Measurements from ENCODE around the gene HOXD9. TPM values are rescaled to one million over a fixed set of nuclear protein-coding genes. Genes with fewer than 3 reads are reported as not detected.
A peak's percentile ranks its signal among the peaks of the same experiment; 100 is the strongest.

HOXD9 gene
- total RNA-seq, 1 experiment from 2014 or later = not detected

DNA sequence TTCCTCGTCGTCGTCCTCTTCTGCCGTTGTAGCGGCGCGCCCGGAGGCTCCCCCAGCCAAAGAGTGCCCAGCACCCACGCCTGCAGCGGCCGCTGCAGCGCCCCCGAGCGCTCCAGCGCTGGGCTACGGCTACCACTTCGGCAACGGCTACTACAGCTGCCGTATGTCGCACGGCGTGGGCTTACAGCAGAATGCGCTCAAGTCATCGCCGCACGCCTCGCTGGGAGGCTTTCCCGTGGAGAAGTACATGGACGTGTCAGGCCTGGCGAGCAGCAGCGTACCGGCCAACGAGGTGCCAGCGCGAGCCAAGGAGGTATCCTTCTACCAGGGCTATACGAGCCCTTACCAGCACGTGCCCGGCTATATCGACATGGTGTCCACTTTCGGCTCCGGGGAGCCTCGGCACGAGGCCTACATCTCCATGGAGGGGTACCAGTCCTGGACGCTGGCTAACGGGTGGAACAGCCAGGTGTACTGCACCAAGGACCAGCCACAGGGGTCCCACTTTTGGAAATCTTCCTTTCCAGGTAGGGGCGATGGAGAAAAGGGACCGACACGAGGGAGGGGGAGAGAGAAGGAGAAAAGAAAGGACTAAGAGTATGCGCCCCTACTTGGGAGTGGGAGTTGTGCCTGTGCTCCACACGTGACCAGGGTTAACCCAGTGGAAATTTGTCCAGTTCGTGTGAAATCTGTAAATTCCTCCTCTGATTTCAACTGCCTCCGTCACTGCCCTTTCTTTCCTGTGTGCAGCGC is 29.2 kb upstream of the HOXD9 start:
- POLR2A ChIA-PET = no interaction called here
- H3K4me3 Mint-ChIP-seq = peak overlapping the region; percentile 59
- ATAC-seq = peak; percentile 1
- H3K4me1 Mint-ChIP-seq = peaks cover 58% of the 10 kb centered on the region
- DNase-seq (ENCODE audit: low spot score) = no peak
- peaks cover 96% of the 10 kb centered on the region for H3K27me3 Mint-ChIP-seq (ENCODE audit: low read depth)
- no peak overlapping the region for H3K27ac Mint-ChIP-seq
- no peaks in the 10 kb centered on the region for H3K9me3 Mint-ChIP-seq
- CTCF ChIA-PET = interaction anchor here (0.5 to 1.2 kb wide), 3 partner anchors 14 to 1033 kb away, joined by 3 to 10 read pairs (median 5); no protein-coding TSS in a partner anchor
- TF ChIP-seq EMX1 (CRISPR knock-in tag; IDR thresholded peaks at IDR 0.05) (no peak), PRRX2 (CRISPR knock-in tag; IDR thresholded peaks at IDR 0.05) (no peak), FOXP1 (CRISPR knock-in tag; IDR thresholded peaks at IDR 0.05; ENCODE audit: borderline replicate concordance) (peak; percentile 65), TP53 (CRISPR knock-in tag; IDR thresholded peaks at IDR 0.05) (0 out of 2 replicates have a peak, but pooled peaks have one; percentile 43)
- TF ChIP-seq, protein P1, sequence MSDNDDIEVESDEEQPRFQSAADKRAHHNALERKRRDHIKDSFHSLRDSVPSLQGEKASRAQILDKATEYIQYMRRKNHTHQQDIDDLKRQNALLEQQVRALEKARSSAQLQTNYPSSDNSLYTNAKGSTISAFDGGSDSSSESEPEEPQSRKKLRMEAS (CRISPR knock-in tag; IDR thresholded peaks at IDR 0.05) = peak; percentile 82
- TF ChIP-seq, protein P2, sequence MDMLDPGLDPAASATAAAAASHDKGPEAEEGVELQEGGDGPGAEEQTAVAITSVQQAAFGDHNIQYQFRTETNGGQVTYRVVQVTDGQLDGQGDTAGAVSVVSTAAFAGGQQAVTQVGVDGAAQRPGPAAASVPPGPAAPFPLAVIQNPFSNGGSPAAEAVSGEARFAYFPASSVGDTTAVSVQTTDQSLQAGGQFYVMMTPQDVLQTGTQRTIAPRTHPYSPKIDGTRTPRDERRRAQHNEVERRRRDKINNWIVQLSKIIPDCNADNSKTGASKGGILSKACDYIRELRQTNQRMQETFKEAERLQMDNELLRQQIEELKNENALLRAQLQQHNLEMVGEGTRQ (CRISPR knock-in tag; IDR thresholded peaks at IDR 0.05) = 0 out of 2 replicates have a peak, but pooled peaks have one; percentile 6
- TF ChIP-seq, protein P3, sequence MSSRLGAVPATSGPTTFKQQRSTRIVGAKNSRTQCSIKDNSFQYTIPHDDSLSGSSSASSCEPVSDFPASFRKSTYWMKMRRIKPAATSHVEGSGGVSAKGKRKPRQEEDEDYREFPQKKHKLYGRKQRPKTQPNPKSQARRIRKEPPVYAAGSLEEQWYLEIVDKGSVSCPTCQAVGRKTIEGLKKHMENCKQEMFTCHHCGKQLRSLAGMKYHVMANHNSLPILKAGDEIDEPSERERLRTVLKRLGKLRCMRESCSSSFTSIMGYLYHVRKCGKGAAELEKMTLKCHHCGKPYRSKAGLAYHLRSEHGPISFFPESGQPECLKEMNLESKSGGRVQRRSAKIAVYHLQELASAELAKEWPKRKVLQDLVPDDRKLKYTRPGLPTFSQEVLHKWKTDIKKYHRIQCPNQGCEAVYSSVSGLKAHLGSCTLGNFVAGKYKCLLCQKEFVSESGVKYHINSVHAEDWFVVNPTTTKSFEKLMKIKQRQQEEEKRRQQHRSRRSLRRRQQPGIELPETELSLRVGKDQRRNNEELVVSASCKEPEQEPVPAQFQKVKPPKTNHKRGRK (CRISPR knock-in tag; IDR thresholded peaks at IDR 0.05; ENCODE audit: borderline replicate concordance) = no peak
- TF ChIP-seq, protein P4, sequence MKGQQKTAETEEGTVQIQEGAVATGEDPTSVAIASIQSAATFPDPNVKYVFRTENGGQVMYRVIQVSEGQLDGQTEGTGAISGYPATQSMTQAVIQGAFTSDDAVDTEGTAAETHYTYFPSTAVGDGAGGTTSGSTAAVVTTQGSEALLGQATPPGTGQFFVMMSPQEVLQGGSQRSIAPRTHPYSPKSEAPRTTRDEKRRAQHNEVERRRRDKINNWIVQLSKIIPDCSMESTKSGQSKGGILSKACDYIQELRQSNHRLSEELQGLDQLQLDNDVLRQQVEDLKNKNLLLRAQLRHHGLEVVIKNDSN (CRISPR knock-in tag; IDR thresholded peaks at IDR 0.05) = 0 out of 2 replicates have a peak, but pooled peaks have one; percentile 54
- TF ChIP-seq, protein P5, sequence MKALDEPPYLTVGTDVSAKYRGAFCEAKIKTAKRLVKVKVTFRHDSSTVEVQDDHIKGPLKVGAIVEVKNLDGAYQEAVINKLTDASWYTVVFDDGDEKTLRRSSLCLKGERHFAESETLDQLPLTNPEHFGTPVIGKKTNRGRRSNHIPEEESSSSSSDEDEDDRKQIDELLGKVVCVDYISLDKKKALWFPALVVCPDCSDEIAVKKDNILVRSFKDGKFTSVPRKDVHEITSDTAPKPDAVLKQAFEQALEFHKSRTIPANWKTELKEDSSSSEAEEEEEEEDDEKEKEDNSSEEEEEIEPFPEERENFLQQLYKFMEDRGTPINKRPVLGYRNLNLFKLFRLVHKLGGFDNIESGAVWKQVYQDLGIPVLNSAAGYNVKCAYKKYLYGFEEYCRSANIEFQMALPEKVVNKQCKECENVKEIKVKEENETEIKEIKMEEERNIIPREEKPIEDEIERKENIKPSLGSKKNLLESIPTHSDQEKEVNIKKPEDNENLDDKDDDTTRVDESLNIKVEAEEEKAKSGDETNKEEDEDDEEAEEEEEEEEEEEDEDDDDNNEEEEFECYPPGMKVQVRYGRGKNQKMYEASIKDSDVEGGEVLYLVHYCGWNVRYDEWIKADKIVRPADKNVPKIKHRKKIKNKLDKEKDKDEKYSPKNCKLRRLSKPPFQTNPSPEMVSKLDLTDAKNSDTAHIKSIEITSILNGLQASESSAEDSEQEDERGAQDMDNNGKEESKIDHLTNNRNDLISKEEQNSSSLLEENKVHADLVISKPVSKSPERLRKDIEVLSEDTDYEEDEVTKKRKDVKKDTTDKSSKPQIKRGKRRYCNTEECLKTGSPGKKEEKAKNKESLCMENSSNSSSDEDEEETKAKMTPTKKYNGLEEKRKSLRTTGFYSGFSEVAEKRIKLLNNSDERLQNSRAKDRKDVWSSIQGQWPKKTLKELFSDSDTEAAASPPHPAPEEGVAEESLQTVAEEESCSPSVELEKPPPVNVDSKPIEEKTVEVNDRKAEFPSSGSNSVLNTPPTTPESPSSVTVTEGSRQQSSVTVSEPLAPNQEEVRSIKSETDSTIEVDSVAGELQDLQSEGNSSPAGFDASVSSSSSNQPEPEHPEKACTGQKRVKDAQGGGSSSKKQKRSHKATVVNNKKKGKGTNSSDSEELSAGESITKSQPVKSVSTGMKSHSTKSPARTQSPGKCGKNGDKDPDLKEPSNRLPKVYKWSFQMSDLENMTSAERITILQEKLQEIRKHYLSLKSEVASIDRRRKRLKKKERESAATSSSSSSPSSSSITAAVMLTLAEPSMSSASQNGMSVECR (CRISPR knock-in tag; IDR thresholded peaks at IDR 0.05; ENCODE audit: borderline replicate concordance) = peak; percentile 46; the same call in 1 of the 2 replicates
- TF ChIP-seq, protein P6, sequence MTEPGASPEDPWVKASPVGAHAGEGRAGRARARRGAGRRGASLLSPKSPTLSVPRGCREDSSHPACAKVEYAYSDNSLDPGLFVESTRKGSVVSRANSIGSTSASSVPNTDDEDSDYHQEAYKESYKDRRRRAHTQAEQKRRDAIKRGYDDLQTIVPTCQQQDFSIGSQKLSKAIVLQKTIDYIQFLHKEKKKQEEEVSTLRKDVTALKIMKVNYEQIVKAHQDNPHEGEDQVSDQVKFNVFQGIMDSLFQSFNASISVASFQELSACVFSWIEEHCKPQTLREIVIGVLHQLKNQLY (CRISPR knock-in tag; IDR thresholded peaks at IDR 0.05) = no peak
- peaks cover 9% of the 10 kb centered on the region for H3K36me3 Mint-ChIP-seq

DNA sequence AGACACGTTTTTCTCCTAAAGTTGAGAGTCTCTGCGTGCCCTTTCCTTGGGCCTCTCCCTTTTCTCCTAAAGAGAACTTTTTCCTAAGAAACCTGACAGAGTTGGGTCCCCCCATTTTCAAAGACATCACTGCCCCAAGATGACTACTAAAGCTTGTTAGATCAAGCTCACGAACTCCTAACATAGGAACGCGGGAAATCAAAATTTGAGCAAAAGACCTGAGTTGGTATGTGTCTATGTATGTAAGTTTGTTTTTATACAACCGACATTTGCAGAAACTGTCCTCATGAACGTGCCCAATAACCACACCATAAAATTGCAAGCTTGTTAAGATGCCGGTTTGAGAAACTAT is 28.6 kb upstream of the HOXD9 start:
- ChIA-PET CTCF (interaction anchor here (1.3 kb wide), 1 partner anchor 8 kb away, joined by 6 read pairs; no protein-coding TSS in a partner anchor), POLR2A (no interaction called here)
- H3K4me3 Mint-ChIP-seq = peak overlapping the region; percentile 59
- H3K9me3 Mint-ChIP-seq = no peaks in the 10 kb centered on the region
- peaks cover 96% of the 10 kb centered on the region for H3K27me3 Mint-ChIP-seq (ENCODE audit: low read depth)
- peaks cover 9% of the 10 kb centered on the region for H3K36me3 Mint-ChIP-seq
- no peak for DNase-seq (ENCODE audit: low spot score)
- TF ChIP-seq GRHL2 (CRISPR knock-in tag; IDR thresholded peaks at IDR 0.05; ENCODE audit: insufficient replicate concordance, severe bottlenecking) = no peak
- TF ChIP-seq, protein P7, sequence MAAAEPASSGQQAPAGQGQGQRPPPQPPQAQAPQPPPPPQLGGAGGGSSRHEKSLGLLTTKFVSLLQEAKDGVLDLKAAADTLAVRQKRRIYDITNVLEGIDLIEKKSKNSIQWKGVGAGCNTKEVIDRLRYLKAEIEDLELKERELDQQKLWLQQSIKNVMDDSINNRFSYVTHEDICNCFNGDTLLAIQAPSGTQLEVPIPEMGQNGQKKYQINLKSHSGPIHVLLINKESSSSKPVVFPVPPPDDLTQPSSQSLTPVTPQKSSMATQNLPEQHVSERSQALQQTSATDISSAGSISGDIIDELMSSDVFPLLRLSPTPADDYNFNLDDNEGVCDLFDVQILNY (CRISPR knock-in tag; IDR thresholded peaks at IDR 0.05) = no peak
- TF ChIP-seq JUN (CRISPR knock-in tag; IDR thresholded peaks at IDR 0.05) = no peak
- TF ChIP-seq, protein P8, sequence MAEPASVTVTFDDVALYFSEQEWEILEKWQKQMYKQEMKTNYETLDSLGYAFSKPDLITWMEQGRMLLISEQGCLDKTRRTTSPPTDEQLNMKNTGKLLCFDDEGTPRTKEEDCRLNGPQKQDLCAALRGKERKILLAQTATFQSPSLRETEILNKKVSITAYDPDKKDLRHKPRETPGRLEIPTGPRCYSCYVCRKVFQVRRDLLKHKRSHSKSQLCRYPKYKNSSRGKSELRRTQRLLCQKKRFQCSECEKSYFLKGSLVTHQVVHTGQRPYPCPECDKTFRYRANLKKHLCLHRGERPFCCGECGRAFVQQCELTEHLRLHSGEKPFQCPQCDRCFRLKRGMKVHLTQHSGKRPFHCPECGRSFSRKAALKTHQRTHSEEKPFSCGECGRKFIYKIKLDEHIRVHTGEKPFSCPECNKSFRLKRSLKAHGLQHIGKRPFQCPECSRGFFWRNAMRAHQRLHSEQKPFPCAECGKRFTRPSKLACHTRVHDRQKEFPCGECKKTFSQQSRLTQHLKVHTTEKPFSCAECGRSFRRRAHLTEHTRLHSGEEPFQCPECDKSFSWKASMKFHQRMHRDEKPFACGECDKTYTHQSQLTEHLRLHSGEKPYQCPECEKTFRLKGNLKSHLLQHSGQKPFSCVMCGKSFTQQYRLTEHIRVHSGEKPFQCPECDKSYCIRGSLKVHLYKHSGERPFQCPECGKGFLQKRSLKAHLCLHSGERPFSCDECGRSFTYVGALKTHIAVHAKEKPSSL (CRISPR knock-in tag; conservative IDR thresholded peaks at IDR 0.05) = no peak
- no peak for TF ChIP-seq NR3C1 (CRISPR knock-in tag; conservative IDR thresholded peaks at IDR 0.05; ENCODE audit: low read depth)
- no peak for TF ChIP-seq ELF4 (CRISPR knock-in tag; IDR thresholded peaks at IDR 0.05; ENCODE audit: low read depth)
- no peak for ATAC-seq
- peaks cover 56% of the 10 kb centered on the region for H3K4me1 Mint-ChIP-seq
- no peak overlapping the region for H3K27ac Mint-ChIP-seq

Data from WTC11 (cell line).